ENCODE results near the gene HBG1. TPM values are rescaled to one million over a fixed set of nuclear protein-coding genes. Genes with fewer than 3 reads are reported as not detected.

The HBG1 gene
- polyA plus RNA-seq, 3 donors from 2014 or later, result not detected

GRCh38 chr11:5284637-5285036 lies 35.0 kb upstream of the HBG1 start:
- Mint-ChIP-seq H3K4me3 (no peak overlapping the region), H3K36me3 (no peaks in the 10 kb centered on the region), H3K27me3 (ENCODE audit: low read depth in 3 of 3) (peaks cover 1 to 4% (median 2%) of the 10 kb centered on the region in 3 donors), H3K9me3 (peaks cover 0 to 2% (median 0%) of the 10 kb centered on the region in 6 donors), H3K27ac (no peak overlapping the region), H3K4me1 (no peaks in the 10 kb centered on the region)
- no peak for DNase-seq

DNA sequence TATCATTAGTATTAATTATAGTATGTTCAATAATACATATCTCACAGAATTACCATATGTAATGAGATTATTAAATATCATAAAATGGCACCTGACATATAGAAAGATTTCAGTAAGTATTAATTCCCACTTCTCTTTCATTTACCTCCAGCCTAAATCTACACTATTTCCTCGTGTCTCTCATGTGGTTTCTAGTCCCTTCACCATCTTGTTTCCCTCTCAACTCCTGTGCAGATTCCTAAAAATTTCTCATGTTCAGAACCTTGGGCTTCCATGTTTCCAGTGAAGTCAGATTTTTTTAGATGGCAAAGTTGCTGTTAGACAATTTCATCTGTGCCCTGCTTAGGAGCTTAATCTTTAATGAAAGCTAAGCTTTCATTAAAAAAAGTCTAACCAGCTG lies 34.2 kb upstream of the HBG1 start:
- Mint-ChIP-seq H3K27ac (no peak overlapping the region), H3K4me3 (no peak overlapping the region), H3K27me3 (ENCODE audit: low read depth in 3 of 3) (peaks cover 1 to 4% (median 2%) of the 10 kb centered on the region in 3 donors), H3K9me3 (peaks cover 0 to 2% (median 0%) of the 10 kb centered on the region in 6 donors), H3K4me1 (no peaks in the 10 kb centered on the region), H3K36me3 (no peaks in the 10 kb centered on the region)
- no peak for DNase-seq

DNA sequence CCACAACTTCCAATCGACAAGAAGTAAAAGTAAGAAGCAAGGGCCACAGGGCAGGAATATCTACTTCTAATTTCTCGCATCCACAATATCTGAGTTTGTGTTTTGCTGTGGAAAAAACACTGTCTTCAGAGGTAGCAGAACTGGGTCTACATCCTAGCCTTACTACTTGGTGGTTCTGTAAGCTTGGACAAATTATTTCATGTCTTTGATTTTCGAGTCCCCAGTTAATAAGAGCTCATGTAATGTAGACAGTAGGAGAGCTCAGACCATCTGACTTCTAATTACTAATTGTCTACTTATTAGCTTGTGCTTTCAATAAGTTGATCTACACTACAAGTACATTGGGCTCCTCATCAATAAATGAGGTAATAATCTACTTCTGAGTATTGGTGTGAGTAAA lies 33.4 kb upstream of the HBG1 start:
- Mint-ChIP-seq H3K4me3 (no peak overlapping the region), H3K27me3 (ENCODE audit: low read depth in 3 of 3) (peaks cover 1 to 4% (median 2%) of the 10 kb centered on the region in 3 donors), H3K27ac (no peak overlapping the region), H3K9me3 (peaks cover 0 to 2% (median 0%) of the 10 kb centered on the region in 6 donors), H3K4me1 (no peaks in the 10 kb centered on the region), H3K36me3 (no peaks in the 10 kb centered on the region)
- no peak for DNase-seq

DNA sequence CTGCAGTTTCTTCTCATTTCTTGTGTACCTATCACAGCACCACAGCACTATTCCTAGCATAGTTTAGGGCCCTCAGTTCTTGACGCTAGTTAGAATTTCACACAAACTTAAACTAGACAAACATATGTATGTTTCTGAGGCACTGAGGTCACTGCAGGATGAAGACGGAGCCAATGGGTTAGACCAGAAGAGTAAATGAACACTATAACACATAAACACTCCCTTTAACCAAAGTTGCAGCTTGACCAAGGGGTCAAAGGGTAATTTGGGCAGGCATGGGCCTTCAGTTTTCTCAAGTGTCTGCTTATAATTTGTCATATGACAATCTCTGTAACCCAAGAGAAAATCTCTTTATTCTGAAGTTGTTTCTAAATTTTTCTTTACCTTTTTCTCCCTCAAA lies 33.0 kb upstream of the HBG1 start:
- Mint-ChIP-seq H3K9me3 (peaks cover 0 to 4% (median 0%) of the 10 kb centered on the region in 6 donors), H3K36me3 (no peaks in the 10 kb centered on the region), H3K4me3 (no peak overlapping the region), H3K4me1 (no peaks in the 10 kb centered on the region), H3K27me3 (ENCODE audit: low read depth in 3 of 3) (peaks cover 1 to 4% (median 2%) of the 10 kb centered on the region in 3 donors), H3K27ac (no peak overlapping the region)
- DNase-seq, result no peak

DNA sequence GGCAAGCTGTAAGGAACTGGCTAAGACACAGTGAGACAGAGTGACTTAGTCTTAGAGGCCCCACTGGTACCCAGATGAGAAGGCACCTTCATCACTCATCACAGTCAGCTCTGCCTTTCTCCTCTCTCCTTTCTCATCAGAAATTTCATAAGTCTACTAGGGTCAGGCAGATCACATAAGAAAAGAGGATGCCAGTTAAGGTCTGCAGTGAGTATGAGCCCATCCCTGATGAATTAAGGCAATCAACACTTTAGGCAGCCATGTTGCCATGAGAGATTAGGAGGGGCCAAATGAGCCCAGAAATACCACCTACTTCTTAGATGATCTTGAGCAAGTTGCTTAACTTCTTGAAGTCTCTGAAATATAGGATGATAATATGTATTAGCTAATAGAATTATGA lies 31.9 kb upstream of the HBG1 start:
- no peak for DNase-seq
- H3K4me3 Mint-ChIP-seq, result no peak overlapping the region
- H3K36me3 Mint-ChIP-seq, result no peaks in the 10 kb centered on the region
- H3K27me3 Mint-ChIP-seq (ENCODE audit: low read depth in 3 of 3), result peaks cover 0 to 4% (median 2%) of the 10 kb centered on the region in 3 donors
- H3K4me1 Mint-ChIP-seq, result no peaks in the 10 kb centered on the region
- peaks cover 0 to 5% (median 0%) of the 10 kb centered on the region in 6 donors for H3K9me3 Mint-ChIP-seq
- no peak overlapping the region for H3K27ac Mint-ChIP-seq

- Mint-ChIP-seq H3K27me3 (ENCODE audit: low read depth in 3 of 3) (peaks cover 0 to 4% (median 2%) of the 10 kb centered on the region in 3 donors), H3K9me3 (peaks cover 0 to 5% (median 0%) of the 10 kb centered on the region in 6 donors), H3K27ac (no peak overlapping the region), H3K4me3 (no peak overlapping the region), H3K36me3 (no peaks in the 10 kb centered on the region), H3K4me1 (no peaks in the 10 kb centered on the region)
- no peak for DNase-seq
These were observed 31.0 kb upstream of the HBG1 start for GRCh38 chr11:5280582-5281102.

- Mint-ChIP-seq H3K27ac (no peak overlapping the region), H3K4me3 (no peak overlapping the region), H3K4me1 (no peaks in the 10 kb centered on the region), H3K36me3 (no peaks in the 10 kb centered on the region), H3K9me3 (peaks cover 0 to 5% (median 0%) of the 10 kb centered on the region in 6 donors), H3K27me3 (ENCODE audit: low read depth in 3 of 3) (peaks cover 0 to 4% (median 0%) of the 10 kb centered on the region in 3 donors)
- no peak for DNase-seq
These were observed 29.9 kb upstream of the HBG1 start for GRCh38 chr11:5279471-5280090.

- Mint-ChIP-seq H3K4me3 (no peak overlapping the region), H3K36me3 (no peaks in the 10 kb centered on the region)
These were observed 28.2 kb upstream of the HBG1 start for GRCh38 chr11:5277807-5278382.

GRCh38 chr11:5276697-5277096 lies 27.0 kb upstream of the HBG1 start:
- Mint-ChIP-seq H3K4me1 (no peaks in the 10 kb centered on the region), H3K36me3 (no peaks in the 10 kb centered on the region), H3K27ac (no peak overlapping the region), H3K27me3 (ENCODE audit: low read depth in 3 of 3) (peaks cover 0 to 4% (median 0%) of the 10 kb centered on the region in 3 donors), H3K4me3 (no peak overlapping the region), H3K9me3 (peaks cover 0 to 6% (median 0%) of the 10 kb centered on the region in 6 donors)
- DNase-seq, result no peak

More at GRCh38 chr11:5277807-5278382, 28.2 kb upstream of the HBG1 start:
- no peak overlapping the region for H3K27ac Mint-ChIP-seq
- no peak for DNase-seq
- H3K9me3 Mint-ChIP-seq, result peaks cover 0 to 6% (median 0%) of the 10 kb centered on the region in 6 donors
- H3K4me1 Mint-ChIP-seq, result no peaks in the 10 kb centered on the region
- H3K27me3 Mint-ChIP-seq (ENCODE audit: low read depth in 3 of 3), result peaks cover 0 to 4% (median 0%) of the 10 kb centered on the region in 3 donors

DNA sequence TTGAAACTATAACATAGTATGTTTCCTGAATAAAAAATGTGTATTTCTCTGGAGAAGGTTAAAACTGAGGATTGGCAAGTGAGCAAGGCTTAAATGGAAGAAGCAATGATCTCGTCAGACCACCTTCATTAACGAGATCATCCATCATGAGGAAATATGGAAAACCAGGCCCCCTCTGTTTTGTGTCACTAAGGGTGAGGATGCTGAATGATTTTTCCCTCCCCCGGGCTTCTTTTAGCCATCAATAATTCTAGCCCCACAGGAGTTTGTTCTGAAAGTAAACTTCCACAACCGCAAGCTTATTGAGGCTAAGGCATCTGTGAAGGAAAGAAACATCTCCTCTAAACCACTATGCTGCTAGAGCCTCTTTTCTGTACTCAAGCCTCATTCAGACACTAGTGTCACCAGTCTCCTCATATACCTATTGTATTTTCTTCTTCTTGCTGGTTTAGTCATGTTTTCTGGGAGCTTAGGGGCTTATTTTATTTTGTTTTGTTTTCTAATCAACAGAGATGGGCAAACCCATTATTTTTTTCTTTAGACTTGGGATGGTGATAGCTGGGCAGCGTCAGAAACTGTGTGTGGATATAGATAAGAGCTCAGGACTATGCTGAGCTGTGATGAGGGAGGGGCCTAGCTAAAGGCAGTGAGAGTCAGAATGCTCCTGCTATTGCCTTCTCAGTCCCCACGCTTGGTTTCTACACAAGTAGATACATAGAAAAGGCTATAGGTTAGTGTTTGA lies 25.9 kb upstream of the HBG1 start:
- H3K36me3 Mint-ChIP-seq, result no peaks in the 10 kb centered on the region
- peaks cover 0 to under 1% (median 0%) of the 10 kb centered on the region in 3 donors for H3K27me3 Mint-ChIP-seq (ENCODE audit: low read depth in 3 of 3)
- no peak overlapping the region for H3K27ac Mint-ChIP-seq
- no peak for DNase-seq
- no peak overlapping the region for H3K4me3 Mint-ChIP-seq
- peaks cover 0 to 4% (median 0%) of the 10 kb centered on the region in 6 donors for H3K9me3 Mint-ChIP-seq
- H3K4me1 Mint-ChIP-seq, result no peaks in the 10 kb centered on the region

GRCh38 chr11:5274395-5274794 lies 24.7 kb upstream of the HBG1 start:
- H3K4me3 Mint-ChIP-seq, result no peak overlapping the region
- H3K27ac Mint-ChIP-seq, result no peak overlapping the region
- H3K4me1 Mint-ChIP-seq, result no peaks in the 10 kb centered on the region
- DNase-seq, result no peak
- H3K36me3 Mint-ChIP-seq, result no peaks in the 10 kb centered on the region
- peaks cover 0 to 4% (median 0%) of the 10 kb centered on the region in 6 donors for H3K9me3 Mint-ChIP-seq
- H3K27me3 Mint-ChIP-seq (ENCODE audit: low read depth in 3 of 3), result no peaks in the 10 kb centered on the region

DNA sequence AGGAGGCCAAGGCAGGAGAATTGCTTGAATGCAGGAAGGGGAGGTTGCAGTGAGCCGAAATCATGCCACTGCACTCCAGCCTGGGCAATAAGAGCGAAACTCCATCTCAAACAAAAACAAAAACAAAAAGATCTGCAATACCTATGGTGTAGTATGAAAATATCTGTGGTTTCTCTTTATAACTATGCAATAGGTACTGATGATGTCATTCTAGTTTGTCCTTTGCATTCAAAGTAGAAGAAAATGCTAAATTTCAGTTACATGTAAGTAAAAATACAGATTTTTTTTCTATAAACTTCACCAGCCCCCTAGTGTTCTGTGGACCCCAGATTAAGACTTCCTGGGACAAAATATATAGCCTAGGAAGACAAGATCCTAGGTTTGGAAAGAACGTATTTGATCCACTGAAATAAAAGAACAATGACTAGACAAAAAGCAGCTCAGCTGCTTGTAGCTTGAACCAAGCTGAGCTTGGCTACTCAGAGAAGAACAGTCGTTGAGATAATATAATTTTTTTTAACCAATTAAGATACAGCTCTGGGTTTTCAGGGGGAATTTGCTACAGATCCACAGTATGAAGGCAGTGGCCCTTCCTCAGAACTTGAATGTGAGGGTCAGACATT lies 22.8 kb upstream of the HBG1 start:
- peaks cover 0 to 3% (median 0%) of the 10 kb centered on the region in 6 donors for H3K9me3 Mint-ChIP-seq
- peaks cover 0 to 3% (median 0%) of the 10 kb centered on the region in 3 donors for H3K27me3 Mint-ChIP-seq (ENCODE audit: low read depth in 3 of 3)

GRCh38 chr11:5269715-5270147 lies 20.1 kb upstream of the HBG1 start, which contains the start of gene HBE1:
Gene HBE1 (minus strand): TSS chr11:5269945. CDS start chr11:5269890, 55 bp downstream.
- Mint-ChIP-seq H3K27ac (no peak within 1 kb of the TSS), H3K9me3 (peaks cover 0 to 1% (median 0%) of the 10 kb centered on the region in 6 donors), H3K36me3 (no peaks in the 10 kb centered on the region), H3K27me3 (ENCODE audit: low read depth in 3 of 3) (peaks cover 0 to 3% (median 2%) of the 10 kb centered on the region in 3 donors), H3K4me3 (no peak within 1 kb of the TSS), H3K4me1 (no peaks in the 10 kb centered on the region)
- no peak for DNase-seq

More for the DNA sequence above, 22.8 kb upstream of the HBG1 start:
- no peak overlapping the region for H3K4me3 Mint-ChIP-seq
- no peak overlapping the region for H3K27ac Mint-ChIP-seq
- no peaks in the 10 kb centered on the region for H3K4me1 Mint-ChIP-seq
- no peak for DNase-seq
- no peaks in the 10 kb centered on the region for H3K36me3 Mint-ChIP-seq

Data from immature natural killer cell (primary cell).